A549 (cell line): ENCODE results near the gene MAN1A2. TPM values are rescaled to one million over a fixed set of nuclear protein-coding genes. Genes with fewer than 3 reads are reported as not detected.

Source experiments
- ATAC-seq, 2 experiments: fragments of 200-7000 bp in 1 of 2; fragments of >200 bp in 1 of 2; cut with Nextera tagmentation in 1 of 2; cut with Tn5 transposase in 1 of 2; 3 replicates each; pipeline versions ENCODE4 v1.8.0 to v1.9.1; 2018 to 2020; ENCODE audit warnings: mild to moderate bottlenecking in 1 of 2, moderate library complexity in 1 of 2
- CTCF ChIA-PET: fragments of 300-600 bp; sonication (Branson Sonifier 250); formaldehyde crosslinking; extraction: SDS; loops from one replicate; lab custom pipeline; 2021; ENCODE audit warnings: antibody characterized with exemption, inconsistent platforms; lab: Yijun Ruan, JAX
- POLR2A ChIA-PET: fragments of 350-600 bp; formaldehyde crosslinking; extraction: SDS; loops from one replicate; lab custom pipeline; 2021; ENCODE audit warnings: antibody characterized with exemption, inconsistent platforms; lab: Yijun Ruan, JAX
- DNase-seq, 2 experiments: peaks; one replicate each; pipeline versions ENCODE4 v3.0.0 to v3.0.0-alpha.2; 2011 to 2016; ENCODE audit warnings: low read depth in 1 of 2, low spot score in 1 of 2
- FAIRE-seq: peaks from 2 replicates; lab custom pipeline; 2011; peaks lifted over from hg19 to GRCh38; lab: Jason Lieb, UNC
- H3K27ac ChIP-seq, 2 experiments: fragments of >200 bp; sonication (Bioruptor Twin); formaldehyde crosslinking; 3 replicates each; pipeline ENCODE4 v1.5.1; 2016 to 2017
- H3K4me1 ChIP-seq: fragments of >200 bp; sonication (Bioruptor Twin); formaldehyde crosslinking; 3 replicates; pipeline ENCODE4 v1.6.1; 2016
- H3K4me2 ChIP-seq: fragments of >200 bp; sonication (Bioruptor Twin); formaldehyde crosslinking; 3 replicates; pipeline ENCODE4 v1.6.1; 2016
- H3K4me3 ChIP-seq: fragments of >200 bp; sonication (Bioruptor Twin); formaldehyde crosslinking; 3 replicates; pipeline ENCODE4 v1.5.1; 2016
- H3K9me3 ChIP-seq: fragments of >200 bp; sonication (Bioruptor Twin); formaldehyde crosslinking; 3 replicates; pipeline ENCODE4 v1.6.1; 2016
- CBX2 ChIP-seq: fragments of 200-600 bp; sonication (generic); IDR thresholded peaks from 2 replicates; pipeline ENCODE4 v1.6.1; 2016; ENCODE audit warnings: low read depth, mild to moderate bottlenecking, borderline replicate concordance
- CHD2 ChIP-seq: fragments of 150-350 bp; IDR thresholded peaks from 2 replicates; pipeline ENCODE4 v1.6.1; 2014; ENCODE audit warnings: low read length; ENCODE audit not compliant: partially characterized antibody
- CHD4 ChIP-seq: fragments of 200-600 bp; sonication (generic); IDR thresholded peaks from 2 replicates; pipeline ENCODE4 v1.6.1; 2016; ENCODE audit warnings: antibody characterized with exemption, mild to moderate bottlenecking, borderline replicate concordance
- EHMT2 ChIP-seq: fragments of 200-600 bp; sonication (generic); IDR thresholded peaks from 2 replicates; pipeline ENCODE4 v1.6.1; 2016; ENCODE audit warnings: antibody characterized with exemption, low read depth, mild to moderate bottlenecking, moderate library complexity
- FOSB ChIP-seq: fragments of 250-450 bp; sonication (Bioruptor Pico); IDR thresholded peaks from 2 replicates; pipeline ENCODE4 v1.5.0; 2020; ENCODE audit warnings: mild to moderate bottlenecking, moderate library complexity
- FOXS1 ChIP-seq: fragments of 250-450 bp; sonication (Bioruptor Pico); IDR thresholded peaks from 2 replicates; pipeline ENCODE4 v1.5.0; 2020; ENCODE audit warnings: mild to moderate bottlenecking, moderate library complexity
- HEYL ChIP-seq: fragments of 250-450 bp; sonication (Bioruptor Pico); IDR thresholded peaks from 2 replicates; pipeline ENCODE4 v1.8.0; 2021; ENCODE audit warnings: mild to moderate bottlenecking, moderate library complexity
- HOXB13 ChIP-seq: fragments of 250-450 bp; sonication (Bioruptor Pico); IDR thresholded peaks from 2 replicates; pipeline ENCODE4 v1.5.0; 2020; ENCODE audit warnings: low read depth, mild to moderate bottlenecking, moderate library complexity
- HOXB5 ChIP-seq: fragments of 250-450 bp; sonication (Bioruptor Pico); IDR thresholded peaks from 2 replicates; pipeline ENCODE4 v1.5.0; 2020; ENCODE audit warnings: mild to moderate bottlenecking, moderate library complexity
- JUN ChIP-seq, 2 experiments: fragments of >200 bp; sonication (Bioruptor Twin); formaldehyde crosslinking; IDR thresholded peaks; 2 replicates in 1 of 2; 3 replicates in 1 of 2; pipeline ENCODE4 v1.6.1; 2016 to 2017
- MAFK ChIP-seq: fragments of 450-650 bp; IDR thresholded peaks from 2 replicates; pipeline ENCODE4 v1.6.1; 2014; ENCODE audit not compliant: partially characterized antibody
- MYC ChIP-seq: IDR thresholded peaks from 2 replicates; pipeline ENCODE4 v1.6.1; 2012; ENCODE audit warnings: mild to moderate bottlenecking, inconsistent platforms, low read length, improper control_type of control experiment, borderline replicate concordance
- NFE2L2 ChIP-seq: fragments of 150-350 bp; conservative IDR thresholded peaks from 2 replicates; pipeline ENCODE4 v1.6.1; 2014; ENCODE audit warnings: low read length
- NPAS2 ChIP-seq: fragments of 250-450 bp; sonication (Bioruptor Pico); IDR thresholded peaks from 2 replicates; pipeline ENCODE4 v1.8.0; 2022; ENCODE audit warnings: mild to moderate bottlenecking, moderate library complexity, borderline replicate concordance
- PHF8 ChIP-seq: fragments of 200-600 bp; sonication (generic); IDR thresholded peaks from 2 replicates; pipeline ENCODE4 v1.6.1; 2016; ENCODE audit warnings: low read depth, mild to moderate bottlenecking, antibody characterized with exemption, moderate library complexity, borderline replicate concordance
- RARB ChIP-seq: fragments of 250-450 bp; sonication (Bioruptor Pico); IDR thresholded peaks from 2 replicates; pipeline ENCODE4 v1.8.0; 2021; ENCODE audit warnings: mild to moderate bottlenecking, moderate library complexity
- RCOR1 ChIP-seq: fragments of 150-350 bp; IDR thresholded peaks from 2 replicates; pipeline ENCODE4 v1.6.1; 2014; ENCODE audit warnings: antibody characterized with exemption, low read length, low read depth
- RNF2 ChIP-seq: fragments of 200-600 bp; sonication (generic); IDR thresholded peaks from 2 replicates; pipeline ENCODE4 v1.6.1; 2016; ENCODE audit warnings: low read depth, mild to moderate bottlenecking, antibody characterized with exemption, moderate library complexity, borderline replicate concordance
- ZC3H11A ChIP-seq: fragments of 450-650 bp; IDR thresholded peaks from 2 replicates; pipeline ENCODE4 v1.6.1; 2014; ENCODE audit warnings: antibody characterized with exemption, mild to moderate bottlenecking
- ZFP36 ChIP-seq: fragments of 450-650 bp; IDR thresholded peaks from 2 replicates; pipeline ENCODE4 v1.6.1; 2014; ENCODE audit warnings: borderline replicate concordance; ENCODE audit not compliant: partially characterized antibody
- ZNF302 ChIP-seq: fragments of 250-450 bp; sonication (Bioruptor Pico); IDR thresholded peaks from 2 replicates; pipeline ENCODE4 v1.9.0; 2021; ENCODE audit warnings: inconsistent platforms, mild to moderate bottlenecking, moderate library complexity
- ZSCAN20 ChIP-seq: fragments of 250-450 bp; sonication (Bioruptor Pico); IDR thresholded peaks from 2 replicates; pipeline ENCODE4 v1.8.0; 2022; ENCODE audit warnings: mild to moderate bottlenecking, moderate library complexity
- WGBS: methylation state at CpG from one replicate; pipeline ENCODE4 v1.1.6; 2017; ENCODE audit errors: missing lambda C conversion rate; 5-methylcytosine and 5-hydroxymethylcytosine counted together
- polyA plus RNA-seq, 4 experiments: library from polyadenylated mRNA; depleted of rRNA in 3 of 4; stranded (reverse); fragments of >200 nt; fragmentation: RNase III in 1 of 4; extraction: RNeasy Plus Mini Kit Qiagen cat#74134 plus additional on column Dnase treatment in 1 of 4; gene quantifications; 2 replicates in 3 of 4; 3 replicates in 1 of 4; pipeline ENCODE4 v1.2.3, GENCODE V29; 2011 to 2017
- TF ChIP-seq, protein P1 (sequence below): IDR thresholded peaks from 2 replicates; pipeline ENCODE4 v1.6.1; 2012
- TF ChIP-seq, protein P2 (sequence below): fragments of >200 bp; sonication (Bioruptor Twin); formaldehyde crosslinking; IDR thresholded peaks from 3 replicates; pipeline ENCODE4 v1.6.1; 2016
- TF ChIP-seq, protein P3 (sequence below): IDR thresholded peaks from 2 replicates; pipeline ENCODE4 v1.6.1; 2012
- TF ChIP-seq, protein P4 (sequence below): fragments of 150-350 bp; IDR thresholded peaks from 2 replicates; pipeline ENCODE4 v1.6.1; 2014; ENCODE audit warnings: low read depth, mild to moderate bottlenecking, low read length
- TF ChIP-seq, protein P5 (sequence below): fragments of 250-450 bp; sonication (Bioruptor Pico); IDR thresholded peaks from 2 replicates; pipeline ENCODE4 v1.5.0; 2020; ENCODE audit warnings: low read depth, mild to moderate bottlenecking, moderate library complexity
- TF ChIP-seq, protein P6 (sequence below): fragments of >200 bp; sonication (Bioruptor Twin); formaldehyde crosslinking; IDR thresholded peaks from 3 replicates; pipeline ENCODE4 v1.5.1; 2016

MAN1A2 gene
- polyA plus RNA-seq, 2 of the 4 experiments (the other 2 are of a cell fraction), result 10.2 to 18.7 TPM

DNA sequence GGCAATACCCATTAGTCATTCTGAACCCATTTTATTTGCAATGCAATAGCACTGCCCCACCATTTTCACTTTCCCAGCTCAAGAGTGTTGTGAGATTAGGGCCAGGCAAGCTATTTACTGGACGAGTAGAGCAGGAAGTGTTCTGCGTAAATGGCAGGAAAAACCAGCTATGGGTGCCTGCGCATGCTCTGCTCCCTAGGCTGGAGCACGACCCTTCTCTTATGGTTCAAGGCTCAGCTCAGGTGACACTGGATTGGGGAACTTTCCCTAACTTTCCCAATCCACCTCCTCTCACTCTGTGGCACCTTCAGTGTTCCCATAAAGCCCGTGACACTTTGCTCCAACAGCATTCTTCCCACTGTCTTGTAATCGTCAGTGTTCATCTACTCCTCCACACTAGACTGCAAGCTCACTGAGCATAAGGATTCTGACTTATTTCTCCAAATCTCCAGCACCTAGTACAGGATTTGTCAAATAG is 3.6 kb upstream of the MAN1A2 start:
- Histone ChIP-seq H3K4me2 (no peak overlapping the region), H3K9me3 (no peaks in the 10 kb centered on the region), H3K4me1 (peaks cover 6% of the 10 kb centered on the region; the same call in 2 of the 3 replicates)
- ATAC-seq, result no peak
- CTCF ChIA-PET, result no interaction called here
- TF ChIP-seq RCOR1 (no peak), MYC (no peak), CHD4 (no peak), CBX2 (no peak), JUN (IDR thresholded peaks at IDR 0.05) (no peak), RNF2 (no peak), EHMT2 (no peak), PHF8 (no peak), FOSB (CRISPR knock-in tag) (no peak), HOXB5 (no peak), ZSCAN20 (no peak), ZNF302 (CRISPR knock-in tag) (no peak), CHD2 (no peak), HOXB13 (CRISPR knock-in tag) (no peak), HEYL (CRISPR knock-in tag) (no peak), FOXS1 (CRISPR knock-in tag) (no peak)
- TF ChIP-seq, protein P1, sequence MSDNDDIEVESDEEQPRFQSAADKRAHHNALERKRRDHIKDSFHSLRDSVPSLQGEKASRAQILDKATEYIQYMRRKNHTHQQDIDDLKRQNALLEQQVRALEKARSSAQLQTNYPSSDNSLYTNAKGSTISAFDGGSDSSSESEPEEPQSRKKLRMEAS, result no peak
- TF ChIP-seq, protein P2, sequence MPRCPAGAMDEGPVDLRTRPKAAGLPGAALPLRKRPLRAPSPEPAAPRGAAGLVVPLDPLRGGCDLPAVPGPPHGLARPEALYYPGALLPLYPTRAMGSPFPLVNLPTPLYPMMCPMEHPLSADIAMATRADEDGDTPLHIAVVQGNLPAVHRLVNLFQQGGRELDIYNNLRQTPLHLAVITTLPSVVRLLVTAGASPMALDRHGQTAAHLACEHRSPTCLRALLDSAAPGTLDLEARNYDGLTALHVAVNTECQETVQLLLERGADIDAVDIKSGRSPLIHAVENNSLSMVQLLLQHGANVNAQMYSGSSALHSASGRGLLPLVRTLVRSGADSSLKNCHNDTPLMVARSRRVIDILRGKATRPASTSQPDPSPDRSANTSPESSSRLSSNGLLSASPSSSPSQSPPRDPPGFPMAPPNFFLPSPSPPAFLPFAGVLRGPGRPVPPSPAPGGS, result no peak
- TF ChIP-seq, protein P3, sequence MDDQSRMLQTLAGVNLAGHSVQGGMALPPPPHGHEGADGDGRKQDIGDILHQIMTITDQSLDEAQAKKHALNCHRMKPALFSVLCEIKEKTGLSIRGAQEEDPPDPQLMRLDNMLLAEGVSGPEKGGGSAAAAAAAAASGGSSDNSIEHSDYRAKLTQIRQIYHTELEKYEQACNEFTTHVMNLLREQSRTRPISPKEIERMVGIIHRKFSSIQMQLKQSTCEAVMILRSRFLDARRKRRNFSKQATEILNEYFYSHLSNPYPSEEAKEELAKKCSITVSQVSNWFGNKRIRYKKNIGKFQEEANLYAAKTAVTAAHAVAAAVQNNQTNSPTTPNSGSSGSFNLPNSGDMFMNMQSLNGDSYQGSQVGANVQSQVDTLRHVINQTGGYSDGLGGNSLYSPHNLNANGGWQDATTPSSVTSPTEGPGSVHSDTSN, result no peak
- TF ChIP-seq, protein P4, sequence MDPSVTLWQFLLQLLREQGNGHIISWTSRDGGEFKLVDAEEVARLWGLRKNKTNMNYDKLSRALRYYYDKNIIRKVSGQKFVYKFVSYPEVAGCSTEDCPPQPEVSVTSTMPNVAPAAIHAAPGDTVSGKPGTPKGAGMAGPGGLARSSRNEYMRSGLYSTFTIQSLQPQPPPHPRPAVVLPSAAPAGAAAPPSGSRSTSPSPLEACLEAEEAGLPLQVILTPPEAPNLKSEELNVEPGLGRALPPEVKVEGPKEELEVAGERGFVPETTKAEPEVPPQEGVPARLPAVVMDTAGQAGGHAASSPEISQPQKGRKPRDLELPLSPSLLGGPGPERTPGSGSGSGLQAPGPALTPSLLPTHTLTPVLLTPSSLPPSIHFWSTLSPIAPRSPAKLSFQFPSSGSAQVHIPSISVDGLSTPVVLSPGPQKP, result no peak
- TF ChIP-seq, all 56 proteins: peak for 0
- 84% methylated on average over 6 of the region's 6 CpGs for WGBS
- no peak overlapping the region for H3K4me3 ChIP-seq
- no peak for FAIRE-seq
- POLR2A ChIA-PET, result no interaction called here
- H3K27ac ChIP-seq, result no peak overlapping the region
- no peak for DNase-seq

DNA sequence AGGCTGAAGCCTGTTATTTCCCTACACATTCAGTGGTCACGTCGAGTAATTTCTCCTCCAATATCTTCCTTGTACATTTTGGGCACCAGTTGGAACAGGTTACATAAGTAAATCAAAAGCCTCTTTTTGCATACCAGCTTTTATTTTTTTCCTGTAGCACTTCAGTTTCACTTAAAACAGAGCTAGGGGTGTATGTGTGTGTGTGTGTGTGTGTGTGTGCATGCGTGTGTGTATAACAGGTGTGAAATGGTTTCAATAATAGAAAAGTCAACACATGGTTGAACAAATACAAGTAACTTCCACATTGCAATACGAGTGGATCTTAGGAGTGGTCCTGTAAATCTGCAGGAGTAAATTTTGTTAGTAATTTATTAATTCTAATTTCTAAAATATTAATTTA is 3.0 kb upstream of the MAN1A2 start:
- Histone ChIP-seq H3K4me3 (no peak overlapping the region), H3K4me1 (peaks cover 6% of the 10 kb centered on the region; the same call in 2 of the 3 replicates), H3K9me3 (no peaks in the 10 kb centered on the region), H3K27ac (no peak overlapping the region), H3K4me2 (no peak overlapping the region)
- ChIA-PET POLR2A (no interaction called here), CTCF (no interaction called here)
- no peak for DNase-seq
- TF ChIP-seq RARB (CRISPR knock-in tag) (no peak), HOXB5 (no peak), ZC3H11A (no peak), NPAS2 (CRISPR knock-in tag) (no peak), EHMT2 (no peak), JUN (IDR thresholded peaks at IDR 0.05) (no peak), CHD2 (no peak), HEYL (CRISPR knock-in tag) (no peak), NFE2L2 (no peak), ZFP36 (no peak), MAFK (no peak)
- TF ChIP-seq, protein P5, sequence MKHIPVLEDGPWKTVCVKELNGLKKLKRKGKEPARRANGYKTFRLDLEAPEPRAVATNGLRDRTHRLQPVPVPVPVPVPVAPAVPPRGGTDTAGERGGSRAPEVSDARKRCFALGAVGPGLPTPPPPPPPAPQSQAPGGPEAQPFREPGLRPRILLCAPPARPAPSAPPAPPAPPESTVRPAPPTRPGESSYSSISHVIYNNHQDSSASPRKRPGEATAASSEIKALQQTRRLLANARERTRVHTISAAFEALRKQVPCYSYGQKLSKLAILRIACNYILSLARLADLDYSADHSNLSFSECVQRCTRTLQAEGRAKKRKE (CRISPR knock-in tag), result no peak
- TF ChIP-seq, protein P1, result no peak
- TF ChIP-seq, protein P6, sequence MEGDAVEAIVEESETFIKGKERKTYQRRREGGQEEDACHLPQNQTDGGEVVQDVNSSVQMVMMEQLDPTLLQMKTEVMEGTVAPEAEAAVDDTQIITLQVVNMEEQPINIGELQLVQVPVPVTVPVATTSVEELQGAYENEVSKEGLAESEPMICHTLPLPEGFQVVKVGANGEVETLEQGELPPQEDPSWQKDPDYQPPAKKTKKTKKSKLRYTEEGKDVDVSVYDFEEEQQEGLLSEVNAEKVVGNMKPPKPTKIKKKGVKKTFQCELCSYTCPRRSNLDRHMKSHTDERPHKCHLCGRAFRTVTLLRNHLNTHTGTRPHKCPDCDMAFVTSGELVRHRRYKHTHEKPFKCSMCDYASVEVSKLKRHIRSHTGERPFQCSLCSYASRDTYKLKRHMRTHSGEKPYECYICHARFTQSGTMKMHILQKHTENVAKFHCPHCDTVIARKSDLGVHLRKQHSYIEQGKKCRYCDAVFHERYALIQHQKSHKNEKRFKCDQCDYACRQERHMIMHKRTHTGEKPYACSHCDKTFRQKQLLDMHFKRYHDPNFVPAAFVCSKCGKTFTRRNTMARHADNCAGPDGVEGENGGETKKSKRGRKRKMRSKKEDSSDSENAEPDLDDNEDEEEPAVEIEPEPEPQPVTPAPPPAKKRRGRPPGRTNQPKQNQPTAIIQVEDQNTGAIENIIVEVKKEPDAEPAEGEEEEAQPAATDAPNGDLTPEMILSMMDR, result no peak
- 90% methylated on average over 4 of the region's 4 CpGs for WGBS
- no peak for FAIRE-seq
- ATAC-seq, result no peak
